ENCODE measurements around the gene GLT1D1.
A peak's percentile ranks its signal among the peaks of the same experiment; 100 is the strongest.

The GLT1D1 gene

GRCh38 chr12:128910629-128911028 lies 57.4 kb downstream of the GLT1D1 start:
- no peaks in the 10 kb centered on the region for H3K9me3 ChIP-seq (ENCODE audit: severe bottlenecking)
- no peak overlapping the region for H3K27ac ChIP-seq
- H3K27me3 ChIP-seq (ENCODE audit: insufficient read depth, low read depth, severe bottlenecking) = no peaks in the 10 kb centered on the region
- TF ChIP-seq CTCF (IDR thresholded peaks at IDR 0.05; ENCODE audit: low read depth, low read length) = no peak
- no peaks in the 10 kb centered on the region for H3K36me3 ChIP-seq
- DNase-seq = no peak
- H3K4me3 ChIP-seq (ENCODE audit: low read depth, low read length) = no peak overlapping the region

- H3K36me3 ChIP-seq = no peaks in the 10 kb centered on the region
- no peak for DNase-seq
- no peak overlapping the region for H3K4me3 ChIP-seq (ENCODE audit: low read depth, low read length)
- no peaks in the 10 kb centered on the region for H3K27me3 ChIP-seq (ENCODE audit: insufficient read depth, low read depth, severe bottlenecking)
- TF ChIP-seq CTCF (IDR thresholded peaks at IDR 0.05; ENCODE audit: low read depth, low read length) = no peak
- no peaks in the 10 kb centered on the region for H3K9me3 ChIP-seq (ENCODE audit: severe bottlenecking)
- H3K27ac ChIP-seq = no peak overlapping the region
These were observed 58.6 kb downstream of the GLT1D1 start for GRCh38 chr12:128911861-128912260.

DNA sequence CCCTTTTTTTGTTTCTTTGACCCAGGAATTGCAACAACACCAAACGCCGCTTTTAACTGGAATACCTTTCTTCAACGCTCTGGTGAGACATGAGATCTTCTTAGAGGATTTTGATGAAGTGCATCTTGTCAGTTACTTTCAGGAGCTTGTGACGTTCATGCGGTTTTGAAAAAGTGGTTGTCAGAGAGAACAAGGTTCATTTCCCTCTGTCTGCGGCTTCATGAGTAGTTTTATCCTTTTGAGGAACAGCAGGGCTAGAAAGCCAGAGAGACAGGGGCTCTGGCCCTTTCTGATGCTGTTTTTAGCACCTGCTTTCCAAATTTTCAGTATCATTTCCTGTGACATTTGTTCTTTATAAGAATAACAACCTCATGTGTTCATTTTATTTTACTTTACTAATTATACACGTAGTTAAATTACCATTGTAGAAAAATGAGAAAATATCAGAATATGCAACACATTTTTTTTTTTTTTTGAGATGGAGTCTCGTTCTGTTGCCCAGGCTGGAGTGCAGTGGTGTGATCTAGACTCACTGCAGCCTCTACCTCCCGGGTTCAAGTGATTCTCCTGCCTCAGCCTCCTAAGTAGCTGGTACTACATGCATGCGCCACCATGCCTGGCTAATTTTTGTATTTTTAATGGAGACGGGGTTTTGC lies 61.8 kb downstream of the GLT1D1 start:
- H3K9me3 ChIP-seq (ENCODE audit: severe bottlenecking) = no peaks in the 10 kb centered on the region
- no peak for DNase-seq
- no peaks in the 10 kb centered on the region for H3K36me3 ChIP-seq
- H3K27me3 ChIP-seq (ENCODE audit: insufficient read depth, low read depth, severe bottlenecking) = no peaks in the 10 kb centered on the region
- H3K4me3 ChIP-seq (ENCODE audit: low read depth, low read length) = no peak overlapping the region
- TF ChIP-seq CTCF (IDR thresholded peaks at IDR 0.05; ENCODE audit: low read depth, low read length) = no peak
- H3K27ac ChIP-seq = no peak overlapping the region

- TF ChIP-seq CTCF (IDR thresholded peaks at IDR 0.05; ENCODE audit: low read depth, low read length) = no peak
- Histone ChIP-seq H3K27ac (no peak overlapping the region), H3K27me3 (ENCODE audit: insufficient read depth, low read depth, severe bottlenecking) (no peaks in the 10 kb centered on the region), H3K36me3 (no peaks in the 10 kb centered on the region), H3K4me3 (ENCODE audit: low read depth, low read length) (no peak overlapping the region), H3K9me3 (ENCODE audit: severe bottlenecking) (no peaks in the 10 kb centered on the region)
- DNase-seq = no peak
These were observed 63.1 kb downstream of the GLT1D1 start for GRCh38 chr12:128916425-128916824.

DNA sequence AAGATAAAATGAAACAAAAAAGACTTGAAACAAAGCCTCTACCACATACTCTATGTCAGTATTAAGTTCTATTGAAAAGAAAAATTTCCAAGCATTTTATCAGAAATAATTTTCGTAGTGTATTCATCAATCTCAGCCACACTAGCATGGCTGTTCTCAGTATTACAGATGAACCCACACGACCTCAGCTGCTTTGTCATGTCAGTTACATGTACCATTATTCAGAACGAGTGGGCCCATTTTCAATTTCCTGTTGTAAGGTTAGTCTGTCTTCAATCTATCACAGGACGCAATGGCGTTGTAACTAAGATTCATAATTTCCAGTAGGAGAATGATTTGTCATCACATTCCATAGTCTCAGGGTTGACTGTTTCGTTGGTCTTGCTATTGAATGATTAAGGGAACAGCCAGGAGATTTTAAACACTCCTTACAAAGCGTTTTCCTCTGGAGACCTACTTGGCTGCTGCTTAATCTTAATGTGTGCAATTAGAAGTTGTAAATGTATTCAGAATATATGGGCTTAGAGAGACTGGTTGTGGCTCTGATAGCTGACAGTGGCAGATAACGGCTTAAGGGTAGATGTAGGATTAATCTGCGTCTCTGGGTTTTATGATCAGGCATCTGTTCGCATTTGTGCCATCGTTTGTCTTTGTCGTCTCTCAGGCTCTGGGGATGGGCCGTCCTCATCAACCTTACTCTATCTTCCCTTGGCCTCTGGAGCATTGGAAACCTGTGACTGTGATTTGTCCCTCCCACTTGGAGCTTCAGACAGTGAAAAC lies 65.4 kb downstream of the GLT1D1 start:
- peak; percentile 72 for DNase-seq
- Histone ChIP-seq H3K9me3 (ENCODE audit: severe bottlenecking) (no peaks in the 10 kb centered on the region), H3K4me3 (ENCODE audit: low read depth, low read length) (peak overlapping the region; percentile 9; the same call in 1 of the 2 replicates), H3K27ac (peak overlapping the region; percentile 63), H3K27me3 (ENCODE audit: insufficient read depth, low read depth, severe bottlenecking) (no peaks in the 10 kb centered on the region), H3K36me3 (no peaks in the 10 kb centered on the region)
- TF ChIP-seq CTCF (IDR thresholded peaks at IDR 0.05; ENCODE audit: low read depth, low read length) = no peak

Data from WERI-Rb-1 (cell line).